Ovary (tissue), 3 donors: ENCODE data around the gene ANTXR1.

Source experiments
- POLR2A ChIP-seq: fragments of 450-650 bp; IDR thresholded peaks from one replicate; pipeline ENCODE4 v1.6.1; 2017; ENCODE audit warnings: antibody characterized with exemption, mild to moderate bottlenecking, moderate library complexity
- TF ChIP-seq, protein P1 (sequence below), 3 donors: fragments of 450-650 bp in 2 of 3; fragments of 200-600 bp in 1 of 3; IDR thresholded peaks; one replicate each; pipeline versions ENCODE4 v1.5.1 to v1.8.0; 2016 to 2022; ENCODE audit warnings: antibody characterized with exemption in 3 of 3, mild to moderate bottlenecking in 1 of 3
- donor health status: DM: no; HTN: no; CAD: no.

DNA sequence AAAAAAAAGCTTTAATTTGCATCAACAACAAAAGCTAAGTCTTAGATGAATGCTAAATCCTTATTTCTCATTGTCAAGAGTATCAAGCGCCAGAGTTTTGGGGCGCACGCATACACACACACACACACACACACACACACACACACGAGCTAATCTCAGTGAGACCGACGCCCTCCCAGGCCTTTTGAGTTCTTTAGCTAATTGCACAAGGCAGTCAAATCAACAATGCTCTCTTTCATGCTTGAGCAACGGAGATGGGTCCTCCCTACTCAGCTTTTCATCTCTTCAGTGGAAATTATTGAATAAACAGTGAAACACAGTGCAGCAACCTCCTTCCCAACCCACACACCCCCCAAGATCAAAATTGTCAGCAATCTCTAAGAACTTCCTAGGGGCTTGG lies 19.3 kb upstream of the ANTXR1 start:
- TF ChIP-seq, protein P1, sequence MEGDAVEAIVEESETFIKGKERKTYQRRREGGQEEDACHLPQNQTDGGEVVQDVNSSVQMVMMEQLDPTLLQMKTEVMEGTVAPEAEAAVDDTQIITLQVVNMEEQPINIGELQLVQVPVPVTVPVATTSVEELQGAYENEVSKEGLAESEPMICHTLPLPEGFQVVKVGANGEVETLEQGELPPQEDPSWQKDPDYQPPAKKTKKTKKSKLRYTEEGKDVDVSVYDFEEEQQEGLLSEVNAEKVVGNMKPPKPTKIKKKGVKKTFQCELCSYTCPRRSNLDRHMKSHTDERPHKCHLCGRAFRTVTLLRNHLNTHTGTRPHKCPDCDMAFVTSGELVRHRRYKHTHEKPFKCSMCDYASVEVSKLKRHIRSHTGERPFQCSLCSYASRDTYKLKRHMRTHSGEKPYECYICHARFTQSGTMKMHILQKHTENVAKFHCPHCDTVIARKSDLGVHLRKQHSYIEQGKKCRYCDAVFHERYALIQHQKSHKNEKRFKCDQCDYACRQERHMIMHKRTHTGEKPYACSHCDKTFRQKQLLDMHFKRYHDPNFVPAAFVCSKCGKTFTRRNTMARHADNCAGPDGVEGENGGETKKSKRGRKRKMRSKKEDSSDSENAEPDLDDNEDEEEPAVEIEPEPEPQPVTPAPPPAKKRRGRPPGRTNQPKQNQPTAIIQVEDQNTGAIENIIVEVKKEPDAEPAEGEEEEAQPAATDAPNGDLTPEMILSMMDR (IDR thresholded peaks at IDR 0.05) = no peak
- no peak for TF ChIP-seq POLR2A
